Smooth muscle cell (in vitro differentiated cells): Measurements from ENCODE around the gene EPHA2. TPM values are rescaled to one million over a fixed set of nuclear protein-coding genes. Genes with fewer than 3 reads are reported as not detected.

Experiments used
- DNase-seq: peaks from one replicate; lab custom pipeline; 2025; ENCODE audit not compliant: unreplicated experiment; lab: John Stamatoyannopoulos, UW
- H2AFZ ChIP-seq: fragments of 200-600 bp; sonication (generic); 2 replicates; pipeline ENCODE4 v1.6.0; 2016; ENCODE audit warnings: antibody characterized with exemption, low read depth, mild to moderate bottlenecking
- H3F3A ChIP-seq: fragments of 200-600 bp; sonication (generic); 2 replicates; pipeline ENCODE4 v1.6.0; 2017; ENCODE audit warnings: antibody characterized with exemption, low read depth
- H3K27ac ChIP-seq: fragments of 200-600 bp; sonication (generic); 2 replicates; pipeline ENCODE4 v1.5.1; 2016; ENCODE audit warnings: low read depth, mild to moderate bottlenecking
- H3K27me3 ChIP-seq: fragments of 200-600 bp; sonication (generic); 2 replicates; pipeline ENCODE4 v1.6.1; 2016; ENCODE audit warnings: low read depth, mild to moderate bottlenecking
- H3K36me3 ChIP-seq: fragments of 200-600 bp; sonication (generic); 2 replicates; pipeline ENCODE4 v1.5.1; 2016; ENCODE audit warnings: low read depth
- H3K4me1 ChIP-seq: fragments of 200-600 bp; sonication (generic); 2 replicates; pipeline ENCODE4 v1.5.1; 2016; ENCODE audit warnings: low read depth
- H3K4me2 ChIP-seq: fragments of 200-600 bp; sonication (generic); 2 replicates; pipeline ENCODE4 v1.6.0; 2016; ENCODE audit warnings: mild to moderate bottlenecking
- H3K4me3 ChIP-seq: fragments of 200-600 bp; sonication (generic); 2 replicates; pipeline ENCODE4 v1.5.1; 2016; ENCODE audit warnings: mild to moderate bottlenecking
- H3K79me2 ChIP-seq: fragments of 200-600 bp; sonication (generic); 2 replicates; pipeline ENCODE4 v1.6.0; 2016; ENCODE audit warnings: low read depth, mild to moderate bottlenecking
- H3K9ac ChIP-seq: fragments of 200-600 bp; sonication (generic); 2 replicates; pipeline ENCODE4 v1.6.0; 2016; ENCODE audit warnings: low read depth
- H3K9me3 ChIP-seq: fragments of 200-600 bp; sonication (generic); replicated peaks from 2 replicates; pipeline ENCODE4 v1.5.1; 2016; ENCODE audit warnings: low read depth
- H4K20me1 ChIP-seq: fragments of 200-600 bp; sonication (generic); 2 replicates; pipeline ENCODE4 v1.6.0; 2016; ENCODE audit warnings: low read depth
- WGBS: methylation state at CpG from one replicate; pipeline ENCODE4 v1.1.7; 2016; ENCODE audit warnings: low lambda C conversion rate; 5-methylcytosine and 5-hydroxymethylcytosine counted together
- polyA plus RNA-seq: library from polyadenylated mRNA; unstranded; fragments of >200 nt; fragmentation: Nextera tagmentation; extraction: Ambion mirVana; gene quantifications from 2 replicates; pipeline ENCODE4 v1.2.1, GENCODE V29; 2016
- total RNA-seq: library from RNA; depleted of rRNA; stranded (reverse); fragments of >200 nt; gene quantifications from 2 replicates; pipeline ENCODE4 v1.2.3, GENCODE V29; 2014
- TF ChIP-seq, protein P1 (sequence below): fragments of 200-600 bp; sonication (generic); IDR thresholded peaks from 2 replicates; pipeline ENCODE4 v1.5.1; 2017; ENCODE audit warnings: borderline replicate concordance, mild to moderate bottlenecking, antibody characterized with exemption; ENCODE audit not compliant: insufficient read depth, poor library complexity, severe bottlenecking

EPHA2 gene
- total and polyA plus RNA-seq, 2 experiments from 2014 or later, result 27.3 to 34.8 TPM

DNA sequence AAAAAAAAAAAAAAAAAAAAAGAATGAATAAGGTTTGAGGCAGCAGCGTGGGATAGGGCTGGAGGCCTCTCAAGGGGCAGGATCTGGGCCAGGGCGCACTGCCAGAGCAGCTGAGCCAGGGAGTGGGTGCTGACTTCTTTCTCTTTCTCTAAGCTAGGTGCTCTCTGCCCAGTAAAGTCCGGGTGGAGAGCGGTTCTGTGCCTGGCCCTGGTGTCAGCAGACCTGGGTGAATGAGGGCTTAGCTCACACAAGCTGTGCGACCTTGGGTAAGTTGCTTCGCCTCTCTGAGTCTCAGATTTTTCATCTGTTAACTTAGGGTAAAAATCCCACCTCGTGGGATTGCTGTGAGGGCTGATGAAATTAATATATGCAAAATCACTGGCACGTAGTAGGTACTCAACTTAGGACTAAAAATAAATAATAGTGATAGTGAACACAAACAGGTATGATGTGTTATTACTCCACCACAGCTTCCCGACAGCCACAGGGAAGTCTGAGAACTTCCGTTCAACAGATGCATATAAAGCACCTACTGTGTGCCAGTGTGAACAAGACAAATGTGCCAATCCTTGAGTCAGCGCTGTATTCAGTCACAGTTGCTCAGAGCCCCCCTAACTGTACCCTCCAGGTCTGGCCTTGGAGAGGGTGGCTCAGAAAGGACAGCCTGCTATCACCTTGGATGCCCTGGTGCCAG lies 80.4 kb downstream of the EPHA2 start:
- Histone ChIP-seq H3K9me3 (no peaks in the 10 kb centered on the region), H3K79me2 (no peaks in the 10 kb centered on the region), H2AFZ (no peak overlapping the region), H3K27ac (peak overlapping the region; percentile 55), H3K4me3 (no peak overlapping the region), H3K9ac (peak overlapping the region; percentile 35), H3K4me1 (peaks cover 8% of the 10 kb centered on the region), H3F3A (no peaks in the 10 kb centered on the region), H3K36me3 (no peaks in the 10 kb centered on the region), H3K4me2 (peak overlapping the region; percentile 48), H4K20me1 (no peaks in the 10 kb centered on the region), H3K27me3 (peaks cover 10% of the 10 kb centered on the region)
- TF ChIP-seq, protein P1, sequence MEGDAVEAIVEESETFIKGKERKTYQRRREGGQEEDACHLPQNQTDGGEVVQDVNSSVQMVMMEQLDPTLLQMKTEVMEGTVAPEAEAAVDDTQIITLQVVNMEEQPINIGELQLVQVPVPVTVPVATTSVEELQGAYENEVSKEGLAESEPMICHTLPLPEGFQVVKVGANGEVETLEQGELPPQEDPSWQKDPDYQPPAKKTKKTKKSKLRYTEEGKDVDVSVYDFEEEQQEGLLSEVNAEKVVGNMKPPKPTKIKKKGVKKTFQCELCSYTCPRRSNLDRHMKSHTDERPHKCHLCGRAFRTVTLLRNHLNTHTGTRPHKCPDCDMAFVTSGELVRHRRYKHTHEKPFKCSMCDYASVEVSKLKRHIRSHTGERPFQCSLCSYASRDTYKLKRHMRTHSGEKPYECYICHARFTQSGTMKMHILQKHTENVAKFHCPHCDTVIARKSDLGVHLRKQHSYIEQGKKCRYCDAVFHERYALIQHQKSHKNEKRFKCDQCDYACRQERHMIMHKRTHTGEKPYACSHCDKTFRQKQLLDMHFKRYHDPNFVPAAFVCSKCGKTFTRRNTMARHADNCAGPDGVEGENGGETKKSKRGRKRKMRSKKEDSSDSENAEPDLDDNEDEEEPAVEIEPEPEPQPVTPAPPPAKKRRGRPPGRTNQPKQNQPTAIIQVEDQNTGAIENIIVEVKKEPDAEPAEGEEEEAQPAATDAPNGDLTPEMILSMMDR, result no peak
- DNase-seq, result no peak
- WGBS, result 88% methylated on average over 11 of the region's 11 CpGs

Other genes with a start within 250 kb of the EPHA2 start
- gene ZBTB17, start 180.0 kb downstream of the EPHA2 start, total RNA-seq, result 19.6 and 29.4 TPM in 2 replicates
- gene ZBTB17, start 180.0 kb downstream of the EPHA2 start, polyA plus RNA-seq, result 42.5 and 43.0 TPM in 2 replicates
- not detected in 2 replicates for gene SRARP, start 151.8 kb downstream of the EPHA2 start, total RNA-seq
- not detected in 2 replicates for gene SRARP, start 151.8 kb downstream of the EPHA2 start, polyA plus RNA-seq
- gene HSPB7, start 138.0 kb downstream of the EPHA2 start, total RNA-seq, result 18.1 and 23.0 TPM in 2 replicates
- gene HSPB7, start 138.0 kb downstream of the EPHA2 start, polyA plus RNA-seq, result 80.5 and 82.8 TPM in 2 replicates
- not detected in 2 replicates for gene CLCNKA, start 134.0 kb downstream of the EPHA2 start, total RNA-seq
- gene CLCNKA, start 134.0 kb downstream of the EPHA2 start, polyA plus RNA-seq, result 0.46 TPM in 1 of 2 replicates, not detected in the other
- gene CLCNKB, start 112.3 kb downstream of the EPHA2 start, total RNA-seq, result 0.13 and 0.76 TPM in 2 replicates
- 0.30 and 0.86 TPM in 2 replicates for gene CLCNKB, start 112.3 kb downstream of the EPHA2 start, polyA plus RNA-seq
- gene FAM131C, start 82.4 kb downstream of the EPHA2 start, total RNA-seq, result 0.76 and 1.5 TPM in 2 replicates
- gene FAM131C, start 82.4 kb downstream of the EPHA2 start, polyA plus RNA-seq, result 1.4 and 2.4 TPM in 2 replicates
- 24.9 and 32.1 TPM in 2 replicates for gene ARHGEF19, start 56.6 kb upstream of the EPHA2 start, total RNA-seq
- 45.9 and 52.1 TPM in 2 replicates for gene ARHGEF19, start 56.6 kb upstream of the EPHA2 start, polyA plus RNA-seq
- gene CPLANE2, start 81.1 kb upstream of the EPHA2 start, total RNA-seq, result 1.9 and 2.2 TPM in 2 replicates
- gene CPLANE2, start 81.1 kb upstream of the EPHA2 start, polyA plus RNA-seq, result 2.5 and 3.3 TPM in 2 replicates
- 14.7 and 16.5 TPM in 2 replicates for gene FBXO42, start 196.4 kb upstream of the EPHA2 start, total RNA-seq
- 19.3 and 22.6 TPM in 2 replicates for gene FBXO42, start 196.4 kb upstream of the EPHA2 start, polyA plus RNA-seq
- 45.3 and 58.1 TPM in 2 replicates for gene SZRD1, start 211.2 kb upstream of the EPHA2 start, total RNA-seq
- 52.8 and 56.4 TPM in 2 replicates for gene SZRD1, start 211.2 kb upstream of the EPHA2 start, polyA plus RNA-seq